Endothelial cell (in vitro differentiated cells): ENCODE measurements around the gene ACAP3. TPM values are rescaled to one million over a fixed set of nuclear protein-coding genes. Genes with fewer than 3 reads are reported as not detected.

Experiments
- DNase-seq: peaks from one replicate; pipeline ENCODE4 v3.0.0; 2021; ENCODE audit warnings: low spot score
- H3K27ac Mint-ChIP-seq: one replicate; pipeline ENCODE4 v1.8.0; 2021; ENCODE audit warnings: mixed read lengths, inconsistent platforms; ENCODE audit not compliant: unreplicated experiment
- H3K27me3 Mint-ChIP-seq: one replicate; pipeline ENCODE4 v1.8.0; 2021; ENCODE audit warnings: mild to moderate bottlenecking, moderate library complexity, mixed read lengths, inconsistent platforms; ENCODE audit not compliant: unreplicated experiment
- H3K36me3 Mint-ChIP-seq: one replicate; pipeline ENCODE4 v1.8.0; 2021; ENCODE audit warnings: mild to moderate bottlenecking, low read depth, mixed read lengths, inconsistent platforms; ENCODE audit not compliant: unreplicated experiment
- H3K4me1 Mint-ChIP-seq: one replicate; pipeline ENCODE4 v1.8.0; 2021; ENCODE audit warnings: mild to moderate bottlenecking, mixed read lengths, inconsistent platforms; ENCODE audit not compliant: unreplicated experiment
- H3K4me3 Mint-ChIP-seq: one replicate; pipeline ENCODE4 v1.8.0; 2021; ENCODE audit warnings: mild to moderate bottlenecking, mixed read lengths, inconsistent platforms; ENCODE audit not compliant: unreplicated experiment
- H3K9me3 Mint-ChIP-seq: one replicate; pipeline ENCODE4 v1.8.0; 2021; ENCODE audit warnings: mixed read lengths, inconsistent platforms; ENCODE audit not compliant: unreplicated experiment
- total RNA-seq: library from RNA; stranded (reverse); fragmentation: NEBNext Ultra II Directional; extraction: Animal tissue kit (Norgen Biotek cat#: 25700); gene quantifications from one replicate; pipeline ENCODE4 v1.2.1, GENCODE V29; 2021; ENCODE audit not compliant: unreplicated experiment
- TF ChIP-seq, protein P1 (sequence below): fragments of 200-600 bp; sonication (generic); IDR thresholded peaks from one replicate; pipeline ENCODE4 v1.5.0; 2021; ENCODE audit warnings: antibody characterized with exemption; ENCODE audit not compliant: unreplicated experiment

The ACAP3 gene
- total RNA-seq, 1 donor from 2014 or later, result 54.0 TPM

DNA sequence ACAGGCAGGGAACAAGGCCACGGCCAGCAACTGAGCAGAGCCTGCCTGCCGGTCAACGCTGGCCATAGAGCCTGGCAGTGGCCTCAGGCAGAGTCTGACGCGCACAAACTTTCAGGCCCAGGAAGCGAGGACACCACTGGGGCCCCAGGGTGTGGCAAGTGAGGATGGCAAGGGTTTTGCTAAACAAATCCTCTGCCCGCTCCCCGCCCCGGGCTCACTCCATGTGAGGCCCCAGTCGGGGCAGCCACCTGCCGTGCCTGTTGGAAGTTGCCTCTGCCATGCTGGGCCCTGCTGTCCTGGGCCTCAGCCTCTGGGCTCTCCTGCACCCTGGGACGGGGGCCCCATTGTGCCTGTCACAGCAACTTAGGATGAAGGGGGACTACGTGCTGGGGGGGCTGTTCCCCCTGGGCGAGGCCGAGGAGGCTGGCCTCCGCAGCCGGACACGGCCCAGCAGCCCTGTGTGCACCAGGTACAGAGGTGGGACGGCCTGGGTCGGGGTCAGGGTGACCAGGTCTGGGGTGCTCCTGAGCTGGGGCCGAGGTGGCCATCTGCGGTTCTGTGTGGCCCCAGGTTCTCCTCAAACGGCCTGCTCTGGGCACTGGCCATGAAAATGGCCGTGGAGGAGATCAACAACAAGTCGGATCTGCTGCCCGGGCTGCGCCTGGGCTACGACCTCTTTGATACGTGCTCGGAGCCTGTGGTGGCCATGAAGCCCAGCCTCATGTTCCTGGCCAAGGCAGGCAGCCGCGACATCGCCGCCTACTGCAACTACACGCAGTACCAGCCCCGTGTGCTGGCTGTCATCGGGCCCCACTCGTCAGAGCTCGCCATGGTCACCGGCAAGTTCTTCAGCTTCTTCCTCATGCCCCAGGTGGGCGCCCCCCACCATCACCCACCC, 23.6 kb upstream of the ACAP3 start, which contains the start of gene TAS1R3:
Gene TAS1R3, plus strand, starts transcription at position 213 of the 898 bp plus-strand sequence. Its CDS starts 66 bp downstream, at position 279.
- Mint-ChIP-seq H3K9me3 (no peaks in the 10 kb centered on the region), H3K4me1 (peaks cover 1% of the 10 kb centered on the region), H3K27ac (no peak within 1 kb of the TSS), H3K27me3 (peaks cover 14% of the 10 kb centered on the region), H3K4me3 (peak within 1 kb of the TSS; percentile 79), H3K36me3 (peaks cover 8% of the 10 kb centered on the region)
- TF ChIP-seq, protein P1, sequence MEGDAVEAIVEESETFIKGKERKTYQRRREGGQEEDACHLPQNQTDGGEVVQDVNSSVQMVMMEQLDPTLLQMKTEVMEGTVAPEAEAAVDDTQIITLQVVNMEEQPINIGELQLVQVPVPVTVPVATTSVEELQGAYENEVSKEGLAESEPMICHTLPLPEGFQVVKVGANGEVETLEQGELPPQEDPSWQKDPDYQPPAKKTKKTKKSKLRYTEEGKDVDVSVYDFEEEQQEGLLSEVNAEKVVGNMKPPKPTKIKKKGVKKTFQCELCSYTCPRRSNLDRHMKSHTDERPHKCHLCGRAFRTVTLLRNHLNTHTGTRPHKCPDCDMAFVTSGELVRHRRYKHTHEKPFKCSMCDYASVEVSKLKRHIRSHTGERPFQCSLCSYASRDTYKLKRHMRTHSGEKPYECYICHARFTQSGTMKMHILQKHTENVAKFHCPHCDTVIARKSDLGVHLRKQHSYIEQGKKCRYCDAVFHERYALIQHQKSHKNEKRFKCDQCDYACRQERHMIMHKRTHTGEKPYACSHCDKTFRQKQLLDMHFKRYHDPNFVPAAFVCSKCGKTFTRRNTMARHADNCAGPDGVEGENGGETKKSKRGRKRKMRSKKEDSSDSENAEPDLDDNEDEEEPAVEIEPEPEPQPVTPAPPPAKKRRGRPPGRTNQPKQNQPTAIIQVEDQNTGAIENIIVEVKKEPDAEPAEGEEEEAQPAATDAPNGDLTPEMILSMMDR, result no peak
- DNase-seq, result no peak

DNA sequence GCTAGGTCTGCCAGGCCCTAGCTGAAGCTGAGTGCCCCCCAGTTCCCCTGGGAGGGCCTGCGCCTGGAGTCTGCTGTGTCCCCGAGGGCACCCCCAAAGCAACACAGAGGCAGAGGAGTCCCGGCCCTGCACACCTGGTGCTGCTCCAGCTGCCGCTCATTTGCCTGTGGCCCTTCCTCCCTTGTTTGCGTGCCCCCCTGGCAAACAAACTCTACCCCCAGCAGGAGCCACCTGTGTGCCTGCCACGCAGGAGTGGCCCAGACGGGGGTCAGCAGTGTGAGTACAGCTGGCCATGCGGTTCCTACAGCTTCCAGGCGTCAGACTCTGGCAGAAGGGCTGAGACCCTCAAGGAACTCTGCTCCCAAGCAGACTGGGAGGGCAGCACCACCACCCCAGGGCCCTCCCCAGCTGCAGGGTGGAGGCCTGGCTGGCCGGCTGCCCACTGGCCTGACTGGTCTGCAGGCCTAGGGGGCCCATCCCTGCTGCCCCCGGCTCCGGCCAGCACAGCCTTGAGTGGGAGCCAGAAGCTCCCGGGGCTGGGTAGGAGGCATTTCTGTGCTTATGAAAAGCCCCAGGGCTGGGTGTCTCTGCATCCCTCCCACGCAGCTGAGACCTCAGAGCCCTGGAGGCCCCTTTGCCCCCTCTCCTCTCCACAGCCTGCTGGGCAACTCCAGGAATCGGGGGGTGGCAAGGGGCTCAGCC, 22.8 kb upstream of the ACAP3 start:
- no peak overlapping the region for H3K4me3 Mint-ChIP-seq
- no peak overlapping the region for H3K27ac Mint-ChIP-seq
- no peak for DNase-seq
- H3K4me1 Mint-ChIP-seq, result peaks cover 7% of the 10 kb centered on the region
- no peaks in the 10 kb centered on the region for H3K9me3 Mint-ChIP-seq
- H3K27me3 Mint-ChIP-seq, result peaks cover 18% of the 10 kb centered on the region
- H3K36me3 Mint-ChIP-seq, result peaks cover 8% of the 10 kb centered on the region
- TF ChIP-seq, protein P1, result no peak

DNA sequence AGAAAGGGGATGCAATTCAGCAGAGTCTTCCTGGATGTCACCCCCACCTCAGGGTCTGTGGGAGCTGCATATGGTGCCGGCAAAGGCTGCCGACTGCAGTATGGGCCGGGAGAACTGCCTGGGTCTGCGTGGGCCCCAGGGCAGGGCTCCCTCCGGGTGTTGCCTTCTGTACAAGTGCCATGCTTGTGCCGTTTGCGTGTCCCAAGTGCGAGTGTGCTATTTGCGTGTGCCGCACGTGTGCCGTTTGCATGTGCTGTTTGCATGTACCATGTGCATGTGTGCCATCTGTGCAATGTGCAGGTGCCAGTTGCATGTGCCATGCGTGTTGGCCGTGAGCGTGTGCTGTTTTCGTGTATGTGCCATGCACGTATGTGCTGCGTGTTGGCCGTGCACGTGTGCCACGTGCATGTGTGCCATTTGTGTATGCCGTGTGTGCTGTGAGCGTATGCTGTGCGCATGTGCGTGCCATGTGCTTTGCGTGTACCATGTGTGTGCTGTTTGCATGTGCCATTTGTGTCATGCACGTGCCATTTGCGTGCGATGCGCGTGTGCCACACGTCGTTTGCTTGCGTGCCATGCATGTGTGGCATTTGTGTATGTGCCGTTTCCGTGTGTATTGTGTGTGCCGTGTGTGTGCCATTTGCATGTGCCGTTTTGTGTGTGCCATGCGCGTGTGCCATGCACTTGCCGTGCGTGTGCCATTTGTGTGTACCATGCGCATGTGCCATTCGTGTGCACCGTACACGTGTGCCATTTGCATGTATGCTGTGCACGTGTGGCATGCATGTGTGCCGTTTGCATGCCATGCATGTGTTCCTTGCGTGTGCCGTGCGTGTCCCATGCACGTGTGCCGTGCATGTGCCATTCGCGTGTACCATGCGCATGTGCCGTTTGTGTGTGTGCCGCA, 21.8 kb upstream of the ACAP3 start:
- Mint-ChIP-seq H3K27ac (no peak overlapping the region), H3K4me3 (peak overlapping the region; percentile 79), H3K4me1 (peaks cover 7% of the 10 kb centered on the region), H3K9me3 (no peaks in the 10 kb centered on the region), H3K27me3 (peaks cover 18% of the 10 kb centered on the region), H3K36me3 (peaks cover 8% of the 10 kb centered on the region)
- TF ChIP-seq, protein P1, result no peak
- no peak for DNase-seq

DNA sequence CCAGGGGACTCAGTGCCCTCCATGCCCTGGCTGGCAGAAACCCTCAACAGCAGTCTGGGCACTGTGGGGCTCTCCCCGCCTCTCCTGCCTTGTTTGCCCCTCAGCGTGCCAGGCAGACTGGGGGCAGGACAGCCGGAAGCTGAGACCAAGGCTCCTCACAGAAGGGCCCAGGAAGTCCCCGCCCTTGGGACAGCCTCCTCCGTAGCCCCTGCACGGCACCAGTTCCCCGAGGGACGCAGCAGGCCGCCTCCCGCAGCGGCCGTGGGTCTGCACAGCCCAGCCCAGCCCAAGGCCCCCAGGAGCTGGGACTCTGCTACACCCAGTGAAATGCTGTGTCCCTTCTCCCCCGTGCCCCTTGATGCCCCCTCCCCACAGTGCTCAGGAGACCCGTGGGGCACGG, 20.5 kb upstream of the ACAP3 start:
- no peak for DNase-seq
- Mint-ChIP-seq H3K36me3 (peaks cover 13% of the 10 kb centered on the region), H3K27me3 (peaks cover 19% of the 10 kb centered on the region), H3K4me3 (no peak overlapping the region), H3K27ac (no peak overlapping the region), H3K4me1 (peaks cover 12% of the 10 kb centered on the region), H3K9me3 (no peaks in the 10 kb centered on the region)
- TF ChIP-seq, protein P1, result no peak
